Erythroblast (primary cell): ENCODE data around the gene ZNF574.
"Not testable (repeated sequence)": the region's sequence is repeated elsewhere in the genome, so short reads cannot be mapped to it uniquely, and the experiment has no call there.

Experiments used
- DNase-seq, 2 experiments: peaks; one replicate each; lab custom pipeline; 2025; lab: John Stamatoyannopoulos, UW
- GATA1 ChIP-seq: IDR thresholded peaks from 2 replicates; pipeline ENCODE4 v1.6.1; 2011; ENCODE audit warnings: low read depth, mild to moderate bottlenecking, control low read depth, low read length, moderate library complexity
- POLR2A ChIP-seq: IDR thresholded peaks from 2 replicates; pipeline ENCODE4 v1.6.1; 2011; ENCODE audit warnings: mild to moderate bottlenecking, low read length

Gene ZNF574

GRCh38 chr19:42093926-42094325 lies 18.0 kb downstream of the ZNF574 start:
- DNase-seq, result no peak
- TF ChIP-seq GATA1 (no peak), POLR2A (no peak)

GRCh38 chr19:42095142-42095813 lies 19.3 kb downstream of the ZNF574 start:
- DNase-seq, result no peak
- no peak for TF ChIP-seq POLR2A
- no peak for TF ChIP-seq GATA1

- no peak for TF ChIP-seq GATA1
- no peak for TF ChIP-seq POLR2A
- DNase-seq, result no peak
Observed at GRCh38 chr19:42095814-42096230, 19.9 kb downstream of the ZNF574 start.

GRCh38 chr19:42096255-42096837 lies 20.4 kb downstream of the ZNF574 start:
- no peak for DNase-seq
- no peak for TF ChIP-seq GATA1
- no peak for TF ChIP-seq POLR2A

- DNase-seq, result no peak
- TF ChIP-seq GATA1 (no peak), POLR2A (no peak)
Observed at GRCh38 chr19:42097461-42097860, 21.5 kb downstream of the ZNF574 start.

GRCh38 chr19:42098781-42099180 lies 22.8 kb downstream of the ZNF574 start:
- DNase-seq, result no peak
- no peak for TF ChIP-seq GATA1
- TF ChIP-seq POLR2A, result no peak

- DNase-seq, result no peak
- TF ChIP-seq GATA1 (no peak), POLR2A (no peak)
Observed at GRCh38 chr19:42099336-42099925, 23.5 kb downstream of the ZNF574 start.

GRCh38 chr19:42100241-42100640 lies 24.3 kb downstream of the ZNF574 start:
- DNase-seq, result not testable (repeated sequence)

- DNase-seq, result no peak
- TF ChIP-seq POLR2A (no peak), GATA1 (no peak)
Observed at GRCh38 chr19:42102877-42103276, 26.9 kb downstream of the ZNF574 start.

GRCh38 chr19:42105368-42105767 lies 29.4 kb downstream of the ZNF574 start:
- no peak for DNase-seq
- TF ChIP-seq POLR2A (no peak), GATA1 (no peak)

GRCh38 chr19:42108527-42109389 lies 32.8 kb downstream of the ZNF574 start:
- peak; percentile 87 to 93 for DNase-seq
- TF ChIP-seq GATA1, result no peak
- no peak for TF ChIP-seq POLR2A

- TF ChIP-seq POLR2A (no peak), GATA1 (no peak)
- DNase-seq, result no peak
Observed at GRCh38 chr19:42109896-42110295, 33.9 kb downstream of the ZNF574 start.

- TF ChIP-seq POLR2A (no peak), GATA1 (no peak)
- DNase-seq, result no peak
Observed at GRCh38 chr19:42110658-42111057, 34.7 kb downstream of the ZNF574 start.

GRCh38 chr19:42111384-42111783 lies 35.4 kb downstream of the ZNF574 start:
- TF ChIP-seq GATA1 (no peak), POLR2A (no peak)
- DNase-seq, result no peak
